Stimulated activated CD8-positive, alpha-beta memory T cell treated with anti-CD3 and anti-CD28 coated beads, Interleukin-4, amount 100 ng/mL, for 48 hours (primary cell): Measurements from ENCODE around the gene PKHD1.

Experiments
- DNase-seq: peaks from one replicate; pipeline ENCODE4 v3.0.0-alpha.2; 2020

The PKHD1 gene

GRCh38 chr6:52045033-52045432, 42.4 kb downstream of the PKHD1 start:
- DNase-seq: no peak

- DNase-seq: no peak
Measured at GRCh38 chr6:52042141-52042885, 45.1 kb downstream of the PKHD1 start.

GRCh38 chr6:52041134-52041533, 46.3 kb downstream of the PKHD1 start:
- no peak for DNase-seq

GRCh38 chr6:52027699-52028098, 59.7 kb downstream of the PKHD1 start:
- no peak for DNase-seq

GRCh38 chr6:52024451-52025068, 62.9 kb downstream of the PKHD1 start:
- DNase-seq: no peak

- DNase-seq: no peak
Measured at GRCh38 chr6:52022675-52023074, 64.7 kb downstream of the PKHD1 start.

GRCh38 chr6:52020945-52021570, 66.4 kb downstream of the PKHD1 start:
- DNase-seq: no peak

- no peak for DNase-seq
Measured at GRCh38 chr6:52019881-52020280, 67.5 kb downstream of the PKHD1 start.

- DNase-seq: no peak
Measured at GRCh38 chr6:52019092-52019491, 68.3 kb downstream of the PKHD1 start.

- DNase-seq: no peak
Measured at GRCh38 chr6:52016915-52017748, 70.3 kb downstream of the PKHD1 start.

- DNase-seq: no peak
Measured at GRCh38 chr6:52015953-52016352, 71.5 kb downstream of the PKHD1 start.

GRCh38 chr6:52014391-52014790, 73.0 kb downstream of the PKHD1 start:
- DNase-seq: no peak

GRCh38 chr6:52013035-52013434, 74.4 kb downstream of the PKHD1 start:
- no peak for DNase-seq

- DNase-seq: no peak
Measured at GRCh38 chr6:52012582-52012981, 74.8 kb downstream of the PKHD1 start.

- DNase-seq: no peak
Measured at GRCh38 chr6:52010806-52011205, 76.6 kb downstream of the PKHD1 start.

GRCh38 chr6:52010145-52010544, 77.3 kb downstream of the PKHD1 start:
- DNase-seq: no peak

GRCh38 chr6:52009466-52010140, 77.8 kb downstream of the PKHD1 start:
- DNase-seq: no peak

- DNase-seq: no peak
Measured at GRCh38 chr6:52000064-52000463, 87.3 kb downstream of the PKHD1 start.

GRCh38 chr6:51996296-51996947, 91.0 kb downstream of the PKHD1 start:
- no peak for DNase-seq

- no peak for DNase-seq
Measured at GRCh38 chr6:51995214-51995755, 92.1 kb downstream of the PKHD1 start.

GRCh38 chr6:51992876-51993275, 94.5 kb downstream of the PKHD1 start:
- no peak for DNase-seq

- DNase-seq: no peak
Measured at GRCh38 chr6:51989789-51990188, 97.6 kb downstream of the PKHD1 start.
